Heart right ventricle (tissue), 16 donors: ENCODE measurements around the gene GMDS. TPM values are rescaled to one million over a fixed set of nuclear protein-coding genes. Genes with fewer than 3 reads are reported as not detected.

Experiments used
- ATAC-seq, 8 donors: fragments of 200-7000 bp; cut with Tn5 transposase; one replicate each; pipeline ENCODE4 v1.9.1; 2020; ENCODE audit warnings: mild to moderate bottlenecking in 8 of 8, moderate library complexity in 8 of 8, moderate number of reproducible peaks in 1 of 8
- DNase-seq, 2 donors: peaks; one replicate each; pipeline ENCODE4 v3.0.0-alpha.2; 2020
- H3K27ac ChIP-seq, 10 donors: fragments of 200-600 bp; sonication (generic) in 2 of 10; one replicate each; pipeline versions ENCODE4 v1.5.0 to v1.8.0; 2020 to 2022; ENCODE audit warnings: mild to moderate bottlenecking in 3 of 10
- H3K27me3 ChIP-seq, 7 donors: fragments of 200-600 bp; one replicate each; pipeline ENCODE4 v1.8.0; 2021 to 2022; ENCODE audit warnings: mild to moderate bottlenecking in 2 of 7
- H3K36me3 ChIP-seq, 9 donors: fragments of 200-600 bp; sonication (generic) in 1 of 9; one replicate each; pipeline versions ENCODE4 v1.5.0 to v1.8.0; 2020 to 2022; ENCODE audit warnings: mild to moderate bottlenecking in 2 of 9
- H3K4me1 ChIP-seq, 9 donors: fragments of 200-600 bp; sonication (generic) in 1 of 9; one replicate each; pipeline versions ENCODE4 v1.5.0 to v1.8.0; 2020 to 2022; ENCODE audit warnings: mild to moderate bottlenecking in 4 of 9
- H3K4me3 ChIP-seq, 10 donors: fragments of 200-600 bp; sonication (generic) in 2 of 10; one replicate each; pipeline versions ENCODE4 v1.5.0 to v1.8.0; 2020 to 2022; ENCODE audit warnings: mild to moderate bottlenecking in 7 of 10, moderate library complexity in 2 of 10
- H3K9me3 ChIP-seq, 11 donors: fragments of 200-600 bp in 10 of 11; sonication (generic) in 2 of 11; one replicate each; pipeline versions ENCODE4 v1.5.0 to v1.8.0; 2013 to 2022; ENCODE audit warnings: mild to moderate bottlenecking in 2 of 11, control low read depth in 1 of 11, moderate library complexity in 1 of 11
- CTCF ChIP-seq, 9 donors: fragments of 200-600 bp; sonication (generic) in 2 of 9; IDR thresholded peaks; one replicate each; pipeline versions ENCODE4 v1.5.0 to v1.8.0; 2021 to 2022; ENCODE audit warnings: antibody characterized with exemption in 9 of 9, mild to moderate bottlenecking in 5 of 9, moderate library complexity in 1 of 9
- WGBS, 2 donors: extraction: QIAGEN DNeasy Blood & Tissue Kit; methylation state at CpG; one replicate each; pipeline ENCODE4 v1.1.7; 2013; ENCODE audit warnings: inconsistent platforms in 1 of 2; 5-methylcytosine and 5-hydroxymethylcytosine counted together
- intact Hi-C, 10 donors: fragments of 100-400 bp; cut with DNase I; formaldehyde crosslinking; loops; one replicate each; pipeline versions ENCODE4 v1.11.1 to v1.14.2; 2022
- polyA plus RNA-seq, 2 donors: library from polyadenylated mRNA; stranded (reverse); fragments of 200-250 nt; gene quantifications; one replicate each; pipeline ENCODE4 v1.2.3, GENCODE V29; 2013
- total RNA-seq, 10 donors: library from RNA; stranded (reverse); fragmentation: NEBNext Ultra II Directional in 3 of 10; extraction: Animal tissue kit (Norgen Biotek cat#: 25700) in 3 of 10; gene quantifications; one replicate each; pipeline versions ENCODE4 v1.2.1 to v1.2.4, GENCODE V29; 2021 to 2023
- donor health status: Arrhythmogenic right ventricular cardiomyopathy.
- donor health status: ischemic (EF 13 %, LVEDD 7.1; RV severe dilation, severe dysfunction).
- donor health status: healthy with polysubstance abuse.
- donor health status: DM: no; HTN: yes; CAD: no.
- donor health status: DM: no; HTN: no; CAD: no.
- donor health status: ischemic (EF 25% LVEDD 6.9; RV normal size, moderate dysfunction).
- donor health status: ischemic (EF 25% LVEDD 5.7; RV mildly dilated, moderate dysfunction).
- donor health status: healthy.
- donor health status: DM: yes; HTN: yes; CAD: no.
- donor health status: Ischemic cardiomyopathy.
- donor health status: ischemic (EF 35%, LVEDD 5.7; RV mildly dilated, moderate dysfunction).
- donor health status: nonischemic (EF 11% LVEDD 7.7; RV severe dilation, severe dysfunction).
- donor health status: DM: yes; HTN: yes; CAD: no.
- donor health status: PGD.
- donor health status: ischemic (EF 29% LVEDD 5.4; RV normal size, mild dysfunction).
- donor health status: nonischemic (EF 23%, LVEDD 6.1; RV moderate dilation, normal function).

GMDS gene
- total and polyA plus RNA-seq, 12 donors, result 5.0 to 10.6 (median 6.9) TPM

GRCh38 chr6:1652842-1653241 is 592.6 kb downstream of the GMDS start:
- Histone ChIP-seq H3K4me3 (no peak overlapping the region), H3K4me1 (no peaks in the 10 kb centered on the region), H3K36me3 (no peaks in the 10 kb centered on the region), H3K27me3 (no peaks in the 10 kb centered on the region), H3K9me3 (no peaks in the 10 kb centered on the region), H3K27ac (no peak overlapping the region)
- WGBS, 2 donors, result 94 to 96% methylated on average over 10 of the region's 10 CpGs
- intact Hi-C loops, result no loop called here
- ATAC-seq (no peak), DNase-seq (no peak)
- no peak for TF ChIP-seq CTCF (IDR thresholded peaks at IDR 0.05)

- 94 to 98% methylated on average over 3 of the region's 3 CpGs for WGBS, 2 donors
Measured at GRCh38 chr6:1651362-1651761, 594.0 kb downstream of the GMDS start.

GRCh38 chr6:1645466-1646185 is 599.8 kb downstream of the GMDS start:
- Histone ChIP-seq H3K27me3 (peaks cover 0 to 2% (median 0%) of the 10 kb centered on the region in 7 donors), H3K9me3 (no peaks in the 10 kb centered on the region), H3K36me3 (no peaks in the 10 kb centered on the region), H3K4me3 (no peak overlapping the region), H3K4me1 (peaks cover 0 to 17% (median 2%) of the 10 kb centered on the region in 9 donors), H3K27ac (no peak overlapping the region)
- no peak for DNase-seq
- intact Hi-C loops, result no loop called here
- no peak for ATAC-seq
- 84 to 87% methylated on average over 14 of the region's 14 CpGs for WGBS, 2 donors
- TF ChIP-seq CTCF (IDR thresholded peaks at IDR 0.05), result no peak

More at GRCh38 chr6:1651362-1651761, 594.0 kb downstream of the GMDS start:
- no peak for TF ChIP-seq CTCF (IDR thresholded peaks at IDR 0.05)
- Histone ChIP-seq H3K27ac (no peak overlapping the region), H3K4me3 (no peak overlapping the region), H3K36me3 (no peaks in the 10 kb centered on the region), H3K4me1 (no peaks in the 10 kb centered on the region), H3K27me3 (no peaks in the 10 kb centered on the region), H3K9me3 (no peaks in the 10 kb centered on the region)
- DNase-seq, result no peak
- no peak for ATAC-seq
- intact Hi-C loops, result no loop called here

GRCh38 chr6:1644516-1645060 is 600.8 kb downstream of the GMDS start:
- Histone ChIP-seq H3K27me3 (peaks cover 0 to 2% (median 0%) of the 10 kb centered on the region in 7 donors), H3K36me3 (no peaks in the 10 kb centered on the region), H3K27ac (no peak overlapping the region), H3K9me3 (no peaks in the 10 kb centered on the region), H3K4me3 (no peak overlapping the region), H3K4me1 (peaks cover 0 to 17% (median 2%) of the 10 kb centered on the region in 9 donors)
- DNase-seq (no peak), ATAC-seq (no peak)
- 87 to 88% methylated on average over 12 of the region's 12 CpGs for WGBS, 2 donors
- no peak for TF ChIP-seq CTCF (IDR thresholded peaks at IDR 0.05)
- intact Hi-C loops, result no loop called here
